Stimulated activated CD4-positive, alpha-beta T cell treated with anti-CD3 and anti-CD28 coated beads, Interleukin-15, amount 100 ng/mL, for 1 hour (primary cell): Measurements from ENCODE around the gene MORF4L2.

Source experiments
- DNase-seq, 2 donors: peaks; one replicate each; pipeline ENCODE4 v3.0.0-alpha.2; 2020; ENCODE audit warnings: low read depth in 1 of 2, low spot score in 1 of 2

The MORF4L2 gene, protein sequence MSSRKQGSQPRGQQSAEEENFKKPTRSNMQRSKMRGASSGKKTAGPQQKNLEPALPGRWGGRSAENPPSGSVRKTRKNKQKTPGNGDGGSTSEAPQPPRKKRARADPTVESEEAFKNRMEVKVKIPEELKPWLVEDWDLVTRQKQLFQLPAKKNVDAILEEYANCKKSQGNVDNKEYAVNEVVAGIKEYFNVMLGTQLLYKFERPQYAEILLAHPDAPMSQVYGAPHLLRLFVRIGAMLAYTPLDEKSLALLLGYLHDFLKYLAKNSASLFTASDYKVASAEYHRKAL

DNA sequence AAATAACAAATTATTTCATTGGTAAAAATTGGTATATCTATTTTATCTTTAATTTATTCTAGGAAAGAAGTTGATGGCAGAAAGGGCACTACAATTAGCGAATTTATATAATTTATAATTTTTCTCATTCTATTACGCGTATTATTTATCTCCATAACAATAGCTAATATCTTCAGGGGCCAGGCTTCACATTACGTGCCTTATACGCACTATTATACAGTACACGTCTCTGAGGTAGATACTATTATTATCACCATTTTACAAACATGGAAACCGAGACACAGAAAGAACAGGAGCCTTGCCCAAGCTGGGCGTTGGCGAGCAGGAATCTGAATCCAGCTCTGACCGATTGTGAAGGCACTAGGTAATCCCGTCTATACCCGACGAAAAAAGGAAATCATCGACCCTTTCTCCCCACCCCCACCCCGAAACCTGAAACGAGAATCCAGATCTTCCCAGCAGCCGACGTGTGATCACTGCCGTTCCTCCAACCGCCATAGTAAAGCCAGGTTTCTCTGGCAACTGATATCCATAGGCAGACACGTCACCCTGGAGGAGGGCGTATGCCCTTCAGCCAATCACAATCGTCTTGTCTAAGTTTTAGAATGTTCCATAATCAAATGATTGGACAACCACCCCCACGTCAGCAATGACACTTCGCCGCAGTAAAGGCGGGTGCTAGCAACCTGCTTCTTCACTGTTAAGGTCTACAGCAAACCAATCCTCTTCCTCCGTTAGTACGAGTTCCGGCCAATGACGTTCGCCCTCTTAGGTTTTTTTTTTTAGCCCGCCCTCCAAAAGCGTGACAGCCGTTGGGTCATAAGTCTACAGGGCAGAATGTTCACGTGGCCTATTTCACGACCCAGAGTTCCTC lies at the start of gene MORF4L2:
TSS of gene MORF4L2 (minus strand) at position 501 of the 874 bp plus-strand sequence. CDS start 9,672 bp downstream, outside the sequence.
- DNase-seq = peak; percentile 55 to 68

DNA sequence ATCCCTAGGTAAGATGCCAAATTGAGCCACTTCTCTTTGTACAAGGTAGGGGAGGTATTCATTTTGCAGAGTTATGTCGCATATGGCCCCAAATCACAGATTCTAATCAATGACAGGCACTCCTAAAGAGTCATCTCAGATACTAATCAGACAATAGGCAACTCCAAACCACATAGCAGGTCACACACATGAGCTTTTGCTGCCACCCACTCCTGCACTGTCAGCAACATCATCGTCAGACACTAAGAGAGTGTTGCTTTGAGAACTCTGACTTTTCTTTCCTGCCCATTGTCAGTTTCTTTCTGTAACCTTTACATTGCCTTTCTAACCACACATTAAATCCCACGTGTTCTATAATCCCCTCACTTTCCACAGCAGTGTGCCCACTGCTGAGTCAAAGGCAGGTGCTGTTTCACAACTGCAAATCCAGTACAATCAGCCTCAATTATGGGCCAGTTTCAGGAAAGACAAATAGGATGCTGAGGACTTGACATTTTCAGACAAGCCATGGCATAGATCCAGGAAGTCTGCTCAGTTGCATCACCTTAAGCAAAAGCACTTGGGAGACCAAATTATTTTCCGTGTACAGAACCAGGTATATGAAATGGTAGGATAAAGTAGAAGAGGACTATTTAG lies 47.7 kb upstream of the MORF4L2 start:
- DNase-seq = no peak

DNA sequence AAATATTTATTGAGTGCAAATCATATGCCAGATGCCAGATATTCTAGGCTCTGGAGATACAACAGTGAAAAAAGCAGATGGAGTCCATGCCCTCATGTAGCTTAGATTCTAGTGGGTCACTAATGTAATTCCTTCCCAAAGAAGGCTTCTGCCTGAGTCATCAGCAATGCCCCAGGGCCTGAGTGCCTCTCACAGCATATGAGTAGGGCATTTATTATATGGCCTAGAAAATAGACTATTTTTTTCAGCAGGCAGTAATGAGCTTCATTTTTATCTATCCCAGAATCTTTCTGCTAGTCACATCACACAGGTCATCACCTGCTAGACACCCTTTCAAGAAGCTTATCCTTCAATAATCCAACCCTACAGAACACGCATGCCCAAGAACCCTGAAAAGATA lies 46.5 kb upstream of the MORF4L2 start:
- DNase-seq = no peak

DNA sequence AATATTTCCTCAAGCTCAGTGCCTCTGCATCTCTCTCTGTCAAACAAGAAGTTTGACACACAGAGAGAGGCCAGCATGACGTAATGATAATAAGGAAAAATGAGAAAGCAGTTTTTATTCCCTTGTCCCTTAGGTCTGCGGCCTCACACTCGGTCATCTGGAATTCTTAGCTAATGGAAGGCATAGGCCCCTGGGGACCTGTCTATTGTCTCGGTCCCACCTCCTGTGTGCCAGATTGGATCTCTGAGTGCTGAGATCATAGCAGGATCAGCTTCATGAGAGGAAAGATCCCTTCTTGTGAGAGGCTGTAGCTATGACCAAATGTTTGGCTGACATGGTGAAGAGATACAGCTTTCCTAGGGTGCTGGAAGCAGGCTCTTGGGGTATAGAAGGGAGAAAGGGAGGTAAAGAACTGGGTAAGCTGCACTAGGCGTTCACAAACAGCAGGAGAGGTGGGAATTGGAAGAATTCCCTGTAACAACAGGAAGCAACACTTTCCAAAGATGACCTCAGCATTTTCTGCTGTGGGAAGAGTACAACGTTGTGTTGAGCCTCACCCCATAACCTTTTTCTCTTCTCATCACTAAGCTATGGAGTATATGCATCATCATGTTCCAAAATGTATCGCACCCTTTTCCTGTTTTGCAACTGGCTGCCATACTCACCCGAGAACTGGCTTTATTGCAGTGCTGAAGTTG lies 44.4 kb upstream of the MORF4L2 start:
- DNase-seq = no peak

DNA sequence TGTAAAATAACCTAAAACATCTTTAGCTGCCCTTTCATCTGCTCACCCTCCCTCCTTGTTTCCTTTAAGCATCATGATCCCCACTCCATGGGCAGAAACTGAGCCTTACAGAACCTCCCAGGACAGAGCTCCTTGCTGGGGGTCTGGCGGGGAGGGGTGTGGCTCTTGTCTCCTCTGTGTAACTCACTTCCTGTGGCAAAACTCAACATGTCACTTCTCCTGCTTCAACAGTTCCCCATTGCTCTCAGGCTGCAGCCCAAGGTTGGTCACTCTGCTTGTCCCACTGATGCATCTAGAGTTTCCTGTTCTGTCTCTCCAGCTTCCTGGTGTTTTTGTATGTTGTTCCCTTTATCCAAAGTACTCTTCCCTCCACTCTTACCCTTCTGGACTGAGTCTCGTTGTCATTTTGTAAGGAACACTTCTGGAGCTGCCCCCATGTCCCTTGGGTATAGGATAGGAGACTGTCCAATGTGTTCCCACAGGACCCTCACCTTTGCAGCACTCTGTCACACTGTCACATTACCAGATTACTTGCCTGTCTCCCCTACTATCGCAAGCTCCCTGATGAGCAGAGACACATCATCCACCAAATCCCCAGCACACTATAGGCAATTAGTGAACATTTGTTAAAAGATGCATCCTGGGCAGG lies 43.8 kb upstream of the MORF4L2 start:
- DNase-seq = no peak

DNA sequence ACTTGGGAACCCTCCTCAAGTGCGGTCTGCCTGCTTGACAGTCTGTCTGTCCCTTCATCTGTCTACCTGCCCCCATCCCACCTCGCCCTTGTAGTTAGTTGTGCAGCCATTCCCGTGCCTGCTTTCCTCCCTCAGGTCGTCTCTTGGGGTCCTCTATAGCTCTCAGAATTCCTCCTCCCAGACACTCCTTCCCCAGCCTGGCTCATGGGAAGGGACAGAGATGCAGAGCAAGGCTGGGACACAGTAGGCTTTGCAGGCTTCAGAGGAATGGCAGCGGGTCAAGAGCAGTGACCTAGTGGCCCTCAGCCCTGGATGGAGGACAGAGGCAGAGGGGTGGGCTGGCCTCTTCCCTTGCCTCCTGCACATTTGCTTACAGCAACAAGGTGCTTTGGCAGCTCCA lies 42.5 kb upstream of the MORF4L2 start:
- no peak for DNase-seq

DNA sequence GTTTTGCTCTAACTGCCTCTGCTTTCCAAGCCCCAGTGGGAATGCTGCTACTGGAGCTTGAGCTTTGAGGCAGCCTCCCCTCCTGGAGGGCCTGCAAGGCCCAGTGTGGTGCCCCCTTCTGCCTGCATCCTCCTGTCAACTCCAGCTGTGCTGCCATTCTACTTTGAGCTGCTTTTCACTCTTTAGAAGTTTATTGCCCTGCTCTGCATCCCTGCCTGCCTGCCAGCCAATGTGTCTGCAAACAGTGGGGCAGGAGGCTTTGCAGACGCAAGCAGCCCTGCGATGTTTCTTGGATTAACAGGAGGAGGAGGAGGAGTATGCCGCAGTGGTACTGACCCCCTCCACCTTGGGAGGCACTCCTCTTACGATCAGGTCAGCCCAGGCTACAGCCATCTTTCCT lies 40.6 kb upstream of the MORF4L2 start:
- DNase-seq = no peak

DNA sequence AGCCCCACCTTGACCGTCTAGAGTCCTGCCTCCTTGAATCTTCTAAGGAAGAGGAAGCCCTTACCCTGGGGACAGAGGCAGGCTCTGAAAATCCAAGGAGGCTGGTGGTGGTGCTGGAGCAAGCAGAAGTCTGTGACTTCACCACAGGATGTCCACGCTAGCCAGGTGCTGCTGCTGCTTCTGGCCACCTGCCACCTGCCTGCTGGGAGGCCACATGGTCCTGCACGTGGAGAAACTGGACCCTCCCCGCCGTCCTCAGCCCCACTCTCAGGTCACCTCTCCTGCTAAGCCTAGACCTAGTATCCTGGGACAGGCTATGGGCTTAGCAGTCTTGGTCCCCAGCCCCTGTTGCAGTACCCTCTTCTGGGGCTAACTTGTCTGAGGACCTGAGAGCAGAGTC lies 40.0 kb upstream of the MORF4L2 start:
- DNase-seq = no peak

DNA sequence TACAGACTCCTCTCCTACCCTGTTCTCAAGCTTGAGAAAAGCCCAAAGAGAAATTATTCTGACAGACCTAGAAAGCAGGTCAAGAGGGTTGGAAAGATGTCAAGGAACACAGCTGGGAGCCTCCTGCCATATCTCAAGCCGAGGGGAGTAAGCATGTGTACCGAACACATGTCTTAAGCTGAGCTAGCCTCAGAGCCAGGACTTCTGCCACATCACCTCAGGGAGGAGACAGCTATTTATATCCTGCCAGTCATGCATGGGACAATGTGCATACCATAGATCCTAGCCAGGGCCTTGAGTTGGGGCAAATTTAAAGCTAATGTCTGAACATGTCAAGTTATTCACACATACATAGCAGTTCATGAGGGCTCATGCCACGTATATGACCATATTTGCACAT lies 36.0 kb upstream of the MORF4L2 start:
- DNase-seq = no peak

DNA sequence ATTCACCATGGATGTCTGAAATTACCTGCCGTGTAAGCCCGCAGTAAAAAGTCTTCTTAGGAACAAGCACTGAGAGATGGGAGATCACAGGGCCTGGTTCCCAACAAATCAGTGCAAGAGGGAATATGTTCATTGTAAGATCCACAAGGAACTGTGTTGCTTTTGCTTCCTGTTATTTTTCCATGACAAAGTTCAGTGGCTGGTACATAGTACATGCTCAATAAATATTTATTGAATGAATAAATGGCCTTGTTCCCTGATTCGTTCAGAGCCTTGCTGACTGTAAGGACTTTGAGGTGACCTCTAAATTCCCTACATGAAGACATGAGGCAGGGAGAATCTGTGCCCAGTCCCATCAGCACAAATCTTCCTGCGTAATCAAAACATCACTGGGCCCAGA lies 31.6 kb upstream of the MORF4L2 start:
- no peak for DNase-seq

DNA sequence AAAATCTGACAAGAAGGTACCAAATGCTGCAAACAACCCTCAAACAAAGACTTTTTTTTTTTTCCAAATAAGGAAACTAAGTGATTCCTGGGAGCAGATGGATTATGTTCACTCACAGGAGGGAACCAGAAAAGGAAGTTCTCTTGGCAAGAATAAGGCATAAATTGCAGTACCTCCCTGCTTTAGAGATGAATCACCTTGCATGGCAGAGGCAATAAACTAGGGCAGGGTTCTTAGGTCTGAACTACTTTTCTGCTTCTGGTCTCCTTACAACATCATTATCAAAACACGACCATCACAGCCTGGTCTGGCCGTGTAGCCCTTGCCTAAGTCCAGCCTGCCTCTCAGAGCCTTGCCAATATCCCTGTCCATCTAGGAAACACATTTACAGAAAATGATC lies 30.5 kb upstream of the MORF4L2 start:
- no peak for DNase-seq

DNA sequence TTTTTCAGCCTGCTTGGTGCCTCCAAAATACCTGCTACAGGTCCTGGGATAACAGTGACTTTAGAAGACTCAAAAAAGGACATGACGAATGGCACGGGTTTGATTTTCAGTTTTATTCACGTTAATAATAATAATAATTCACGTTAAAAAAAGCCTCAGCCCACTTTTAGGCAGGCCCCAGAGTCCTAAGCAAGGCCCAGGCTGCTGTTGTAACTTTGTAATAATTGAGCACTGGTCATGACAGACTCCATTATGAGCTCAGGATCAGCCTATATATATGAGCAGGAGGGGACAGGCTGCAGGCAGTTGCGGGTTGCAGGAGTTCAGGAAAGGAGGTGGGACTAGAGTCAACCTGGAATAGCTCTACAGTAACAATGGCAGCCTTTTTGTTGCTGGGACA lies 24.1 kb upstream of the MORF4L2 start, which contains the start of gene TMEM31:
TSS of gene TMEM31 (plus strand) at position 301 of the 400 bp plus-strand sequence. CDS start 1,350 bp downstream, outside the sequence.
- DNase-seq = no peak

DNA sequence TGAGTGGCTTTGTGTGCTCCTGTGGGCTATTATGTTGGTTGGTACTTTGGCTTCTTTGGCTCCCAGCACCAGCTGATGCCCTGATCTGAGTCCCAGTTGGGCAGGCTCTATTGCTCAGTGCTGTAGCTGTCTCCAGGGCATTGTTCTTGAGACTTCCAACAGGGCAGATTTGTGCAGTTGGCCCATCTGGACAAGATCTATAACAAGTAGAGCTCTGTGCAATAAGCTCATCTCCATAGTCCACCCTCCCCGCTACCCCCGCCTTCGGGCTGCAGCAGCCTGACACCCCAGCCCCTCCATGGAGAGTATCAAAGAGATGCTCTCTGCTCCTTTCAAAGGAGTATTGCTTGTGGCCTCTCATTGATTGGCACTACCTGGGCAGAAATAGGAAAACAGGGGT lies 18.4 kb upstream of the MORF4L2 start:
- DNase-seq = no peak

DNA sequence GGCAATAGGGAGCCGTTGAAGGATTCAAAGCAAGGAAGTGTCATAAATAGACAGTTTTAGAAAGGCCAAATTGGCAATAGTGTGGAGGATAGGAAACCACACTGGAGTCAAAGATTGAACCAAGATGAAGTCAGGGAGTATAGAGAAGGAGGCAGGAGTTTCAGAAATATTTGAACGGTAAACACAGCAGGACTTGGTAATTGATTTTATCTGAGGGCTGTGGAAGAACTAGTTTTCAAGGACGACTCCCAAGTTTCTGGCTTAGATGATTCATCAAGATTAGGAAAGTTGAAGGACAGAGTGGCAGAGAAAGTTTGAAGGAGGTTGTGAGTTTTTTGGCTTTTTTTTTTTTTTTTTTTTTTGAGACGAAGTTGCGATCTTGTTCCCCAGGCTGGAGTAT lies 12.7 kb upstream of the MORF4L2 start:
- no peak for DNase-seq

DNA sequence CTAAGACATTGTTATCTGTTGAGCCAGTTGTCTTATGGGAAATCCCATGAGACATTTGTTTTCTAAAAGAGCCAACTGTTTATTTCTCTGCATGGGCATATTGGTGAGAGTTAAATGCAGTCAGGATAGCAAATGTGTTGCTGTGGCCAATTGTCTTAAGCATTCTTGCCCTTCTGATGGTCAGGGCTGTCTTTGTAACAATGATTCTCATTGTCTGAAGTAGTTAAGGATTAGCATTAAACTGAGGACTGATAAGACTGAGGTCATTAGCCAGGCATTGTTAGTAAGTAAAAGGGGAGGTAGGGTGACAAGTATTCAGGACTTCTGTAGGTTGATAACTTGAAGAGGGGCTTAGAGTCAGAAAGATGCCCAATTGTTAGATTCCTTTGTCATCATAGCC lies 11.2 kb upstream of the MORF4L2 start:
- no peak for DNase-seq

DNA sequence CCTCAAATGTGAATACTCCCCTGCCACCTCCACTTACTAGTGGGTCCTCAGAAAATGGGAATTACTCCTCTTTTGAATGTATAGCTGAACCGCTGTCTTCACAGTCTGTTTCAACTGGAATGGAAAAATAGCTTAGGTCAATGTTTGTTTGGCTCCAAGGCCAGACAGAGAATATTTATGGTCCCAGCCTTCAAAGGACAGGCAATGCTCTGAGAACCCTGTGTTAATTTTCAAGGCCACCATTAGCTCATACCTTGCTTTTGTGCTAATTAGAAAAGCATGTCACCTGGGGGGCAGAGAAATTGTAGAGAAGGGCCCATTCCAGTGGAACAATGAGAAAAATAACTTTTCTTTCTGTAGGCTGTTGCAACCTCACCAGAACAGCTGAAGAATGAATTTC lies 4.6 kb upstream of the MORF4L2 start:
- DNase-seq = no peak

DNA sequence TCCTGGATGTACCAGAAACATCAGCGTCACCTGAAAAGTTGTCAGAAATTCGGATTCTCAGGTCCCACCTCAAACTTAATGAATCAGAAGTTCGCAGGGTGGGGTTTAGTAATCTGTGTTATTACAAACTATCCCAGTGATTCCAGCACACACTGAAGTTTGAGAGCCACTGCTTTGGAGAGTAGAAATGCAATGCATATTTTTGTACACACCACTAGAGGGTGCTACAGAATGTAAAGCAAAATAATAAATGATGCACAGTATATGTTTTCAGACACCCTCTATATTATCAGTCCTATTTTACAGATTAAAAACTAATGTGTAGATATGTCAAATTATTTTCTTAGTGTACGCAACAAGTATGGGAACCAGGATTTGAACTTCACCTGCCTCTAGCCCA lies 2.4 kb upstream of the MORF4L2 start:
- no peak for DNase-seq

DNA sequence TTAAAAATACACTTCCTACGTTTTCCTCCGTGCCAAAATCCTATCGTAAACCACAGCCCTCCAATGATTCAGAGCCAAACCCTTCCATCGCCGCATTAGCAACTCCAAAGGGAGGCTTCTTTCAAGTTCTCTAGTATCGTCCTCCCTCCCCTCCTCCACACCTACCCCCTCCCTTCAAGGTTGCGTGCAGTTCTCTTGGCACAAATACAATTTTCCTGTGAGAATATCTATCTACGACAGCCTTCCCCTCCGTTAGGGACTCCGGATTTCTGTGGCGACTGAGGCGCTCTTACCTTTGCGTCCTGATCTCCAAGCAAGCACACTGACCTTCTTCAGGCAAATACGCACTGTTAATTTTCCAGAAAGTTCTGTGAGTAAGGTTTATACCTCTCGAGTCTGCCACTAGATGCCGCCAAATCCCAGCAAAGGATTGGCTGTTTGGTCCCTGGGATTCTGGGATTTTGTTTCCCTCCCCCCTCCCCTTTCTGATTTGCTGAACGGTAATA lies 1.2 kb upstream of the MORF4L2 start:
- peak; percentile 6 to 17 for DNase-seq

DNA sequence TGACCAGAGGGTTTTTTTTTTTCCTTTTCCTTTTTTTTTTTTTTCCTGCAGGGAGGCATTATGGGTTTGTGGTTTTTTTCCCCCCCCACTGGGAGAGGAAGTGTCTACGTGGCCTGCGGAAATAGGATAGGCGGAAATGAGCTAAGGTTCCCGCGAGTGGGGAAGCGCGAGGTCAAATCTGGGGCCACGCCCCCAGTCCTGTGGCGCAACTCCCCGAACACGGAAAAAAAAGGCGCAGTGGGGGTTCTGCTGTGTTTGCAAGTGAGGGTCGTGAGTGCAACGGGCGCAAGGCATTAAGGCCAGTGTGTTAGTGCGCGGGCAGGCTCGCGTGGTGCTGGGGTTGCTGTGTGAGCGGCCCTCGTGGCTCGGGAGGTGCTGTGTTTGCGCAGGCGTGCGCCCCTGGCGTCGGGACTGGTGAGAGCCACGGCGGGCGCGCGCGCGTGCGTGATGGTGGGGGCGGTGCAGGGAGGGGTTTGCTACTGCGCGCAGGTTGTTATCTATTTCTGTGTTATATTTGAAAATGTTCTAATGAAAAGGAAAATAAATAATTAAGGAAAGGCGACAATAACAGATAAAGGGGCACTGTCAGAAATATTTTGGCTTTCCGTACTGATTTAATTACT lies 685 bp upstream of the MORF4L2 start:
- peak; percentile 75 to 77 for DNase-seq

DNA sequence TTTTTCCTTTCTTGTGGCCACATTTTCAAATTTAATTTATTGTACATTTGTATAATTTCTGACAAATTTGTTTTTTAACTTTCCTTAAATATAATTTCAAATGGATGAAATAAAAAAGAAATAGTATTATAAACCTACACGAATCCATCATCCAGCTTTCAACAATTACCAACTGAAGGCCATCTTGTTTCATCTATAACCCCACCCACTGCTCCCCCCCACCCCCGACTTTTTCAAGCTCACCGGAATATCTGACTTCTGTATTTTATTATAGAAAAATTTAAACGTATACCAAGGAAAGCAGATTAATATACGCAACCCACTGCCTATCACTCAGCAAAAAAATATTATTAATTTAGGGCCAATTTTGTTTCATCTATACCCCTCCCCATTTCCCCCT lies 1.1 kb downstream of the MORF4L2 start:
- no peak for DNase-seq
